GM12892 (cell line): ENCODE results near the gene MAFF.
A peak's percentile ranks its signal among the peaks of the same experiment; 100 is the strongest.

ENCODE experiments used
- DNase-seq: peaks from one replicate; pipeline ENCODE4 v3.0.0; 2011; ENCODE audit not compliant: insufficient read length
- FAIRE-seq: peaks from 2 replicates; lab custom pipeline; 2011; peaks lifted over from hg19 to GRCh38; lab: Jason Lieb, UNC
- POLR2A ChIP-seq: IDR thresholded peaks from 2 replicates; pipeline ENCODE4 v1.6.1; 2011; ENCODE audit warnings: low read depth, low read length, control low read depth
- POLR2AphosphoS5 ChIP-seq: IDR thresholded peaks from 2 replicates; pipeline ENCODE4 v1.6.1; 2011; ENCODE audit warnings: low read depth, low read length, control low read depth
- TAF1 ChIP-seq: IDR thresholded peaks from 2 replicates; pipeline ENCODE4 v1.6.1; 2011; ENCODE audit warnings: low read depth, mild to moderate bottlenecking, control low read depth, low read length, borderline replicate concordance

MAFF gene

GRCh38 chr22:38247713-38248112 lies 45.9 kb downstream of the MAFF start:
- TF ChIP-seq POLR2AphosphoS5 (no peak), TAF1 (no peak), POLR2A (no peak)
- FAIRE-seq = no peak
- DNase-seq = no peak

GRCh38 chr22:38248280-38248679 lies 46.5 kb downstream of the MAFF start:
- FAIRE-seq (no peak), DNase-seq (no peak)
- TF ChIP-seq POLR2A (no peak), POLR2AphosphoS5 (no peak), TAF1 (no peak)

GRCh38 chr22:38249301-38249700 lies 47.5 kb downstream of the MAFF start:
- no peak for FAIRE-seq
- TF ChIP-seq POLR2AphosphoS5 = no peak
- TF ChIP-seq TAF1 = no peak
- TF ChIP-seq POLR2A = no peak
- no peak for DNase-seq

- no peak for TF ChIP-seq TAF1
- no peak for TF ChIP-seq POLR2A
- TF ChIP-seq POLR2AphosphoS5 = no peak
- FAIRE-seq (no peak), DNase-seq (no peak)
Observed at GRCh38 chr22:38249803-38250642, 48.2 kb downstream of the MAFF start.

GRCh38 chr22:38250643-38251340 lies 49.0 kb downstream of the MAFF start:
- FAIRE-seq = no peak
- TF ChIP-seq TAF1 (no peak), POLR2AphosphoS5 (no peak), POLR2A (no peak)
- DNase-seq = no peak

DNA sequence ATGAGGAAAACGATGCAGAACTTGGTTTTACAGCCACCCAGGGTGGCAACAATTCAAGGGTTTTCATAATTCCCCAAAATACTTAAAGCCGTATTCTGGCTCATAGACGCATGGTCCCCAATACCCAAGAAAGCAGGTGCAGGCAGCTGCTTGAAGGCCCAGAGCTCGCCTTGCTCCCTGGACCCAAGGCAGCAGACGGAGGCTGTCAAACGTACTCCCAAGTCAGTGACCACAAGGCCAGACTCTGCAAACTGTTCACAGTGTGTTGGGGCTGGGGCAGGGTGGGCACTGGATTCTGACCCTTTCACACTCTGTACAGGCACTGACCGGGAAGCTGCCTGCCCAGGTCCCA lies 49.5 kb downstream of the MAFF start:
- TF ChIP-seq TAF1 = no peak
- no peak for TF ChIP-seq POLR2A
- TF ChIP-seq POLR2AphosphoS5 = no peak
- FAIRE-seq (no peak), DNase-seq (no peak)

DNA sequence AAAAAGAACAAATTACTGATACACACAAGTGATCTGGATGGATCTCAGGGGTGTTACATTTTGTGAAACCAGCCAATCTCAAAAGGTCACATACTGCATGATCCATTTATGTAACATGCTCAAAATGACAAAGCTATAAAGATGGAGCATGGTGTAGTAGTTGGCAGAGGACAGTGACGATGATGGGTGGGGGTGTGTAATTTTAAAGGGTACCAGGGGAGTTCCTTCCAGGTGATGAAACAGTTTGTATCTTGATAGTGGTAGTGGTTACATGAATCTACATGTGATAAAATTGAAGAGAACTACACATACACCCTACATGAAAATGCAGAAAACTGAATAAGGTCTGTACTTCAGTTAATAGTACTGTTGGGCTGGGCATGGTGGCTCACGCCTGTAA lies 53.9 kb downstream of the MAFF start:
- FAIRE-seq = peak; percentile 14
- TF ChIP-seq TAF1 (no peak), POLR2AphosphoS5 (no peak), POLR2A (no peak)
- DNase-seq = no peak

- no peak for FAIRE-seq
- DNase-seq = no peak
- TF ChIP-seq POLR2A = no peak
- TF ChIP-seq POLR2AphosphoS5 = no peak
- TF ChIP-seq TAF1 = no peak
Observed at GRCh38 chr22:38257181-38257580, 55.4 kb downstream of the MAFF start.

GRCh38 chr22:38257650-38258250 lies 56.0 kb downstream of the MAFF start:
- FAIRE-seq (no peak), DNase-seq (no peak)
- no peak for TF ChIP-seq TAF1
- TF ChIP-seq POLR2A = no peak
- no peak for TF ChIP-seq POLR2AphosphoS5

GRCh38 chr22:38258895-38259294 lies 57.1 kb downstream of the MAFF start:
- DNase-seq (no peak), FAIRE-seq (no peak)
- TF ChIP-seq TAF1 (no peak), POLR2AphosphoS5 (no peak), POLR2A (no peak)

DNA sequence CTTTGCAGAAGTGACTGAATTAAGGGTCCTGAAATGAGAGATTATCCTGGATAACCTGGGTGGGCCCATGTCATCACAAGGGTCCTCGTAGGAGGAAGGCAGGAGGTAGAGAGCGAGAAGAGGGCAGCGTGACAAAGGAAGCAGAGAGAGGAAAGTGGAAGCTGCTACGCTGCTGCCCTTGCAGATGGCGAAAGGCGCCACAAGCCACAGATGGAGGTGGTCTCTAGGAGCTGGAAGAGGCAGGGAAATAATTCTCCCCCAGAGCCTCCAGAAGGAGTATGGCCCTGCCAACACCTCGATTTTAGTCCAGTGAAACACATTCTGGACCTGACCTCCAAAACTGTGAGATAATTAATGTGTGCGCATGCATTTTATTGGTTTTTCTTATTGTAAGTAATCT lies 57.6 kb downstream of the MAFF start:
- TF ChIP-seq POLR2AphosphoS5 = no peak
- no peak for TF ChIP-seq POLR2A
- no peak for TF ChIP-seq TAF1
- DNase-seq (no peak), FAIRE-seq (no peak)
